ENCODE results near the gene PTPRK. TPM values are rescaled to one million over a fixed set of nuclear protein-coding genes. Genes with fewer than 3 reads are reported as not detected.

Gene PTPRK
- total RNA-seq, 1 donor from 2014 or later: 38.2 TPM

DNA sequence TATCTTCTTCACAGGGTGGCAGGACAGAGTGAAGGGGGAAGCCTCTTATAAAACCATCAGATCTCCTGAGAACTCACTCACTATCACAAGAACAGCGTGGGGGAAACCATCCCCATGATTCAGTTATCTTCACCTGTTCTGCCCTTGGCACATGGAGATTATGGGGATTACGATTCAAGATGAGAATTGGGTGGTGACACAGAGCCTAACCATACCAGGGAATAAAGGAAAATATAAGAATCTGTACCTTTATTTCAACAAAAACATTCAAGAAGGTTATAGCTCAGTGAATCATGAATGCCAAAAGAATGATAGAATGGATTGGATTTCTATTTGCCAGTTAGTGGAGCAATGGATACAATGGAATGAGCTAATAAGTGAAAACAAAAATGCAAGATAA lies 214.4 kb downstream of the PTPRK start:
- DNase-seq (ENCODE audit: low spot score) (no peak), ATAC-seq (no peak)

DNA sequence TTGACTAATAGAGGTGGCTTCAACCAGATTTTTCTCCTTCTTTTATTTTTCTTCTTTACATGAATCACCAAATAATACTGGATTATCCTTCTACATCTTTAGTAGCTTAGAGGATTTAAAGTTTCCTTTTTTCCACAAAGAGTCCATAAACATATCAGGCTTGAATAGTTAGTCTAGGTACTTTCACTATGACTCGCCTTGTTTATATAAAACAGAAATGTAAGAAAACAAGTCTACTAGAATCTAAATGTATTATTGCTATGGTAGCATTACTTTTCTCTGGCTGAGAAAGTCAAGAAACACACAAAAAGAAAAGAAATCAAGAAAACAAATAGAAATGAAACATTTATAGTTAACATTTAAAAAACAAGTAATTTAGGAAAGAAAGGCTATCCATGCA lies 215.2 kb downstream of the PTPRK start:
- no peak for ATAC-seq

DNA sequence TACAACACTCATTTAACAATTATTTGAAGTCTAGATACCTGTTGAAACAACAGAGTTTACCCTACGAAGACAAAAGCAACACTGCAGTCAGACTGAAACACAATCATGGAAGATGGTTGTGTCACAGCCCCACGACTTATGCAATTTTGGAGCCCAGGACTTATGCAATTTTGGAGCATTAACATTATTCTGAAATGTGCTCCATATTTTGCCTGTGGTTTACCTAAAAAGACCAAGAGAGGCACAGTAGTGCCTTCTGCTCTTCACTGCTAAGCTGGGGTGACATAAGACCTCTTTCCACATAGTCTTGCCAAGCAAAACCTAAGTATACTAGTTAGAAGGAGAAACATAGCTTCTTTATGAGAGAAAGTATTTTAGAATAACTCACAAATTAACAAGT lies 216.5 kb downstream of the PTPRK start:
- ATAC-seq: no peak
- no peak for DNase-seq (ENCODE audit: low spot score)

More for the DNA sequence above, 215.2 kb downstream of the PTPRK start:
- DNase-seq (ENCODE audit: low spot score): no peak

DNA sequence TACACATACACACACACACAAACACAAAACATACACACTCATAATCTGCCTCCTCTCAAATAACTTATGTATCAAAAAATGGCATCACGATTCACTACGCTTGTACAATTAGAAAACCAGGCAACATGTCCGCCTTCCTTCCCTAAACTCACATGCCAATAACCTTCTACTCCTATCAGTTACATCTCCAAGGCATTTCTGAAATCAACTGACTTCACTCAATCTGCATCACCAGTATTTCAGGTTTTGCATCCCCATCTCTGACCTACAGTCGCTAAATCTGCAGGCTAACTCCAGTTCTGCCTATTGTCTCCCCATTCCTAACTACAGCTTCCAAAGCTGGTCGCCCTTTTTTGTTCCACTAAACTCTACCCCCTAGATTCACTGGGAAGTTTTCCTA lies 217.5 kb downstream of the PTPRK start:
- DNase-seq (ENCODE audit: low spot score) (no peak), ATAC-seq (no peak)

DNA sequence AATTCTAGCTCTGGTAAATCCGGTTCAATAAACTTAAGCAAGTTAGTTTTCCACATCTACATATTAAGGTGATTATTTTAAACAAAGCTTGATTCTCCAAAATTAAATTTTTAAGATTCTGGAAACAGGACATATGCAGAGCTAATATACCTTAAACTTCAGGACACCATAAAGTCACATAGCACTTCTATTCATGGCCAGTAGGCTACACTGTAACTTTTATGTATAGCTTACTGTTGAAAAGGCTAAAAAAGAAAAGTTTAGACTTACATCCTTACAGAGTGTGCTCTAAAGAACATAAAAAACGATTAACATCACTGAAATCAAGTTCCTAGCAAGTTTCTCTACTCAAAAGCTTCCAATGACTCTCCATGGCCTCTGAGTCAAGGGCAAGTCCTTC lies 224.7 kb downstream of the PTPRK start:
- DNase-seq (ENCODE audit: low spot score): no peak
- ATAC-seq: no peak

DNA sequence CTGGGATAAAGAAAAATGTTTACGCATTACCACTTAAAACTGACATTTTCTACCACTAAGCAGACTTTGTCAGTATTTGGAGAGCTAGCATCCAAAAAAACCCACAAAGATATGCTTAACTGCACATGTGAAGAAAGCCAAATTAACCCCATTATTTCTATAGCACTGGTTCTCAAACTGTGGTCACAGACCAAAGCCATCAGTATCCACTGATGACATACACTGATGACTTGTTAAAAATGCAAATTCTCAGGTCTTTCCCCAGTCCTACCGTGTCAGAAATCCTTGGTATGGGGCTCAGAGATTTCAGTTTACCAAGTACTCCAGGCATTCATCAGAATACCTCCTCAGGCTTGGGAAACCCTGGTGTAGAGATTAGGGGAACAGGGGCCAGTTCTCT lies 230.2 kb downstream of the PTPRK start:
- DNase-seq (ENCODE audit: low spot score) (no peak), ATAC-seq (no peak)

DNA sequence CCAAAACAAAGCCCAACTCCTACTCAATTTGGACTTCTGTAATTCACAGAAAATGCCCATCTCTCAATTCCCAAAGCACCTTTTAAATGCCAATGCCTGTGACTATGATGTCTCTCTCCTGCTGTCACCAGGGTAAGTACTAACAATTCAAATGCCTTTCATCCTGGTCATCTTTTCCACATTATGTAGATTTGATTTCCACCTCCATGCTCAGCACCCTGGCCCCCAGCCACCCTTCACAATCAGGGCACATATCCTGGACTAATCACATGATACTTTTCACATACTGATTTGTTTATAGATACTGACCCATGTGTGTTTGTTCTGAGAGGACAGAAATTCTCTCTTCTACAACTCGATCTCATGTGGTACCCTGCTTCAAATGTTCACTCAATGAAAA lies 236.3 kb downstream of the PTPRK start:
- DNase-seq (ENCODE audit: low spot score): no peak
- no peak for ATAC-seq

DNA sequence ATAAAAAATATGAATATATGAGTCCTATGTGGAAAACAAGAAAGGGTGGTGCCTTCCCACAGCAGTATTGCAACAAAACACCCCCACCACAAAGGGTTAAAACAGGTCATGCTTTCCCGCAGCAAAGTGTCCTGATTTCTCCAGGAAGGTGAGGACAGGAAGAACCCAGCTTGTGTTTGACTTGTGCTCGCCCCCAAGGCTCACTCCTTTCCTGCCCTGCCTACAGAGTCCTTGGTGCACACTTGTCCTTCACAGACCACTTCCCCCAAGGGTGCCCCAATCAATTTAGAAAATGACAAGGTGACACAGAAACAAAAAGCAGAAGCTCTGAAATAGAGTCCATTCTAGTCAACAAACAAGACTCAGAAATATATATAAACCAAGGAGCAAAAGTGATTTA lies 237.4 kb downstream of the PTPRK start:
- ATAC-seq (no peak), DNase-seq (ENCODE audit: low spot score) (no peak)

DNA sequence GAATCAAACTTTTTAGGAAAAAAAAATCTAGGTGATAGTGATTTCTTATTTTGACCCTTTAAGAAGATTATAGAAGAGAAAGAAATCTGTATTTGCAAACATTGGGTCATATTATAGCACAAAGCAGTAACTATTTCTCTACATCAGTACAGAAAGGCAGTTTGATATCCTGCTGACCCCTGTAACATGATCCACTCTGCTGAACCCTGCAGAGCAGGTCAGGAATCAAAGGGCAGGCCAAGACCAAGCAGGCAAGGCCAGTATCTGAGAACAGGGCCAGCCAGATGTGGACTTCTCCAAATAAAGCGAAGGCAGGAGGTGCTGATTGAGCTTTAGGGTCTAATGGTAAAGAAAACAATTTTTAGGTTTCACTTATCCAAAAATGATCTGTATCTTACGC lies 239.4 kb downstream of the PTPRK start:
- ATAC-seq (peak; percentile 98), DNase-seq (ENCODE audit: low spot score) (peak; percentile 78)

DNA sequence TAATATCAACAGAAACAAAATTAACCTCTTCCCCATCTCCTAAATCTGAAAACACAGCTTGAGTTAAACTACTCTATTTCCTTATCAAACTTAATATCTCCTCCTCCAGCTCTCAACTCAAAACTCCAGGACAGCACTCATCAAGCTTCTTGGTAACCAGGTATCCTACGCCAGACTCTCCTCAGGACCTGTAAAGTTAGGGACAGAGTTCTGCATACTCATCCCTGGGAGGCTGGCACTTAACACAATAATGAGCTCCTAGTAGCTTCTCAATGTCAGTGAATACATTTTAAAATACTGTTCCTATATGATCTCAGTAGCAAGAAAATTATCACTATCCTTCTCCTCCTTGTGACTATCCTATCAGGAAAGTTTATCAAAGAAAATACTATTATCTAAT lies 240.3 kb downstream of the PTPRK start:
- DNase-seq (ENCODE audit: low spot score) (no peak), ATAC-seq (no peak)

DNA sequence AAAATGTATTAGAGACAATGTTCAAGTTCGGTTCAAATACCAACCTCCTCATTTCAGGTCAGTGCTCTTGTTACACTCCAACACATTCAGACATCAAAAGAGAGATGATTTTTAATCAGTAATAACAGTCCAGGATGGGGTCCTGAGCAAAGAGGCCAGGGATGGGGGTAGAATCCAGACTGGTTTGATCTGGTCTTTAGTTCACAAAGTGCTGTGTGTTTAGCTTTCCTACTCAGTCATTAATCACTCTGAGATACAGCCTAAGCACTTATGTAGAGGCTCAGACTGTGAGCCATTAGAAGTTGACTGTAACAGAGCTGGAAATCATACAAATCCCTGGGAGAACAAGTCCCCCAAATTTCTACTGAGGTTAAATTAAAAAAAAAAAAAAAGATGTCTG lies 241.6 kb downstream of the PTPRK start:
- DNase-seq (ENCODE audit: low spot score) (no peak), ATAC-seq (no peak)

DNA sequence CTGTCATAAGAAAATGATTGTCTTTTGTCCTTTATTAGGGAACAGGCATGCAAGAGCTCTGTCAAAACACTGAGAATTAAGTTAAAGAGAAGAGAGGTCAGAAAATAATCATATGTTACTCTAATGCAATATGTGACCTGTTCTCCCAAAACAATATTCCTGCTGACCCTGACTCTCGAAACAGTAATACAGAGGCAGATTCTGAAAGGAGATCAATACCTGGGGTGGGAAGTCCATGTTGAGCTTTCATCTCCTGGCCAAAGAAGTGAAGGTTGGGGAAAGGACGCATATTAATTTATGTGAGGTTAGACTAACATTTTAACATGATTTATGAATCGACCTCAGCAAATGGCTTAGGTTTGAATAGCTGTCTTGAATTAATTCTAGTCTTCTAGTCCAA lies 243.0 kb downstream of the PTPRK start:
- ATAC-seq (peak; percentile 59), DNase-seq (ENCODE audit: low spot score) (no peak)

DNA sequence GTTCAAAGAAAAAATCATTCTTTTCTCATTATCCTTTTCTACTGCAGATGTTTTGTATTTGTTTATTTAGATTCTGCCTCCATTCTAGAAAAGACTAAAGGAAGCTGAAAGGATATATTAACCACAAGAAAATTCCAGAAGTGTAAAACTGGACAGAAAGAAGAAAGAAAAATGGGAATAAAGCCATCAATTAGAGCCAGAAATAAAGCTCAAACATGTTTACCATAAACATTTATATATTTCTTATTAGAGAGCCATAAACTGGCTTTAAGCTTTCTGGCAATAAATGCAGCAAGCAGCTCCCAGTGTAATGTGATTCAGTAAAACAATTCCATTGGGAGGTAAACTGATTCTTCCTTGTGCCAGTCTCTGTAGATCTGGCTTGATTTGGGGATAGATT lies 244.1 kb downstream of the PTPRK start:
- DNase-seq (ENCODE audit: low spot score) (no peak), ATAC-seq (no peak)

DNA sequence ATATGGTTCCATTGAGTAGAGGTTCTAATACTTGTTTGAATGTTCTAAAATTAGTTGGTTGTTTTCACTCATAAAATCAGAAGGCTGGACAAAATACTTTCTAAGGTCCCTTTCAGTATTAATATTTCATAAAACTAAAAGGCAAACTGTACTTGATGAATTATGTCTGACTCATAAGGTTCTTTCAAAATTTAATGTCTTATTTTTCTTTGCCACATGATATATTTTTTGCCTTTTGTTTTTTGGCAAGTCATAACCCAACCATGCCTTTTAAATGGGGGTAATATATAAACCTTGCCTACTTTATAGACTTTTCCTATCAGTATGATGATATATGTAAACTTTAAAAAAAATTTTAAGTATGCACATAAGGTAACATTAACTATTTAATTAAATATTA lies 244.7 kb downstream of the PTPRK start:
- DNase-seq (ENCODE audit: low spot score) (no peak), ATAC-seq (no peak)

DNA sequence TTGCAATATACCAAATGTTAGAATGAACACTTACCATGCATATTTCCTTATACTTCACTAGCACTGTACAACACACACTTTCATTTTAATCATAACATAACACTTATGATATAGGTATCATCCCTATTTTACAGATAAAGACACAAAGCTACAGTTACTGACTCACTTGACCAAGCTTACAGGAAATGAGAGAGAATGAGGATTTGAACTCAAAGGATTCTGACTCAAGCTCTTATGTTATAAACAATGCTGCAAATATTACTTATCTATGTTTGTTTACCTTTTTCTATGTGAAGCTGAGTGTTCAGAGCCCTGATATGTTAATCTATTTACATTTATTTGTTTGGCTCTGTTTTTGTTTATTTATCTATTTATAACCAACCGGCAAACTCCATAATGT lies 245.4 kb downstream of the PTPRK start:
- DNase-seq (ENCODE audit: low spot score) (no peak), ATAC-seq (no peak)

DNA sequence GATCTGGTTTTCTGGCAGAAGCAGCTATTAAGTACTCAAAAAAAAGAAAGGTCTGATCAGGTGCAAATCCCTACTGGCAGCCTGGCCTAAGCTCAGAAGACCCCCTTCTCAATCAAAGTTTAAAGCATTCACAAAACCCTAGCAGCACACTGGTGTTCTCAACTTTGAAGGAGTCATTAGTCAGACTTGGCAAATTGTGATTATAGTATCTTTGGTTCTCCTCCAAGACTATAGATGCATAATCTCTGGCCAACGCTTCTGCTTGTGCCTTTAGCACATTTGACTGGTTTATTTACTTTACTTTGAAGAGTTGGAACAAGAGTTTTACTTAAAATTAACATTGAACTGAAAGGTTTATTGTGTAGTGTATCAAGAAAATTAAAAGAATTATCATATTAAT lies 248.9 kb downstream of the PTPRK start:
- DNase-seq (ENCODE audit: low spot score) (no peak), ATAC-seq (no peak)

DNA sequence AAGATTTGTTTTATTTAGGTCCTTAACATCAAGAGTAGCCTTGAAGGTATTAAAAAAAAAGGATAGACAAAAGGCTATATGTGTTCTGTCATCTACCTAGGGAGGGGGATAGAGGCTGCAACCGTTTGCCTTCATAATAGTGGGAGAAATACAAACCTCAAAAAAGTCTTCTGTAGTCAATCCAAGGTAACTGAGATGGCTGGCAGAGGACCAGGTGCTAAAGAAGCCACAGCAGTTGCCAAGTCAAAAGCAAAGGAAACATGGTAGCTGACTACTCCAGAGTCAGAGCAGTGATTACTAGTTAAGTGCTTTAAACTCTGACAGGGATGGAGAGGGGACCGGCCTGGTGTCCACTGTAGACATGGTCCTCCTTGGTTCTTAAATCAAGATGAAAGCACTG lies 249.4 kb downstream of the PTPRK start:
- no peak for ATAC-seq

DNA sequence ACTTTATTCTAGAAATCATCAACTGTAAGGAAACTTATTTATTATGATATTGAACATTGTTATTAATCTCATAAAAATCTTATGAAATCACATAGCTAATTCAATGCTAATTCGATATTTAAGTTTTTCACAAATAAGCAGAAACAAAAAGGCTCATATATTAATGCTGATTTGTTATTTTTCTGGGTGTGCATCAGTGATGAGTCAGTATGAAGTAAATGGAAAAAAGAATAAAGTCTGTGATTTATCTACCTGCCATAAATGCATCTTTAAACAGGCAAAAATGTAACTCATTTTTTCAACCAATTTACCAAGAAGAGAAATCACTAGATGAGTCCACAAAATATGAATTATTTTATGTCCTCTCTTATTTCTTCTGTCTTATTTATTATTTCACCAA lies 253.5 kb downstream of the PTPRK start:
- ATAC-seq (no peak), DNase-seq (ENCODE audit: low spot score) (no peak)

More for the DNA sequence above, 249.4 kb downstream of the PTPRK start:
- DNase-seq (ENCODE audit: low spot score): no peak

DNA sequence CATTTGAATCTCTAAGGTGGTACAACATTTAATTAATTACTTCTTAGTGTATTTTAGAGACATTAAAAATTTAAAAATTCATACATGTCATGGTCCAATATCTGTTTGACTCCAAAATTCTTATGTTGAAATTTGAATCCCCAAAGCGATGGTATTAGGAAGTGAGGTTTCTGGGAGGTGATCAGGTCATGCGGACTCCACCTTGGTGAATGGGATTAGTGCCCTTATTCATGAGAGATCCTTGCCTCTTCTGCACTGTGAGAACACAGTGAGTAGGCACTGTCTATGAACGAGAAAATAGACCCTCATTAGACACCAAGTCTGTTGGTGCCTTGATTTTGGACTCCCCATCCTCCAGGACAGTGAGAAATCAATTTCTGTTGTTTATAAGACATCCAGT lies 254.7 kb downstream of the PTPRK start:
- ATAC-seq (no peak), DNase-seq (ENCODE audit: low spot score) (no peak)

DNA sequence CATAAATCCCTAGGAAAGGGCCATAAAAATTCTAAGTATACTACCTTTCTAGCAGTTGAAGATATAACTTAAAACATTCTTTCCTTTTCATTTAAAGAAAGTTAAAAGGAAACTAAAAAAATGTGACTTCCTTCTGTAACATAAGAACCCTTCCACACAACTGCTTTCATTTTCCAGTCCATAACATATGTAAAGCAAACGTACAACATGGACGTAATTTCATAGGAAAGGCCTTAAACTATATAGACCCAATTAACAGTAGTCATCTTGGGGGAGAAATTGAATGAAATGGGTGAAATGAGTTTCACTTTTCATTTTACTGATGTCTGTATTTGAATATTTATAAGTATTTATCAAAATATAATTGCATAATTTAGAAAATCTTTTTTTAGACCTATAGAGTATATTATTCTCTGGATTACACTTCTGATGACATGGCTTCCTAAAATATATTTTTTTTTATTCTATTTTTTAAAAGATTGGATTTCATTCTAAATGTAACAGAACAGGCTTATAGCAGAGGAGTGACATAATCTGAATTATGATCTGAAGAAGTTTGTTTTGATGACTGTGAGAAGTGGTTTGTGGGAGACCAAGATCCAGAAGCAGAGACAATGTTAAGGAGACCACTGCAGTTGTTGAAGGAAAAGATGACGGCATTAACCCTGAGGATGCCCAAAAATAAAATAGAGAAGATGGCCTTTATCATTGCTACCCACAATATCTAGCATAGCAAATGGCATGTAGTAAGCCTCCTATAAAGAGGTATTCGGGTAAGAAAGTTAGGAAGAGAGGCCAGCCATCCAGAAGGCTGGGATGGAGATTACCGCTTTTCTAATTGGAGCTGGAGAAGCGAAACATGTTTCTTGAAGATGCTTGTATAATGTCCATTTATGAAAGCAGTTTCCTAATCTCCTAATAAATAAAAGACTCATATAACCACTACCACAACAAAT lies 260.4 kb downstream of the PTPRK start:
- DNase-seq (ENCODE audit: low spot score): no peak
- ATAC-seq: no peak

DNA sequence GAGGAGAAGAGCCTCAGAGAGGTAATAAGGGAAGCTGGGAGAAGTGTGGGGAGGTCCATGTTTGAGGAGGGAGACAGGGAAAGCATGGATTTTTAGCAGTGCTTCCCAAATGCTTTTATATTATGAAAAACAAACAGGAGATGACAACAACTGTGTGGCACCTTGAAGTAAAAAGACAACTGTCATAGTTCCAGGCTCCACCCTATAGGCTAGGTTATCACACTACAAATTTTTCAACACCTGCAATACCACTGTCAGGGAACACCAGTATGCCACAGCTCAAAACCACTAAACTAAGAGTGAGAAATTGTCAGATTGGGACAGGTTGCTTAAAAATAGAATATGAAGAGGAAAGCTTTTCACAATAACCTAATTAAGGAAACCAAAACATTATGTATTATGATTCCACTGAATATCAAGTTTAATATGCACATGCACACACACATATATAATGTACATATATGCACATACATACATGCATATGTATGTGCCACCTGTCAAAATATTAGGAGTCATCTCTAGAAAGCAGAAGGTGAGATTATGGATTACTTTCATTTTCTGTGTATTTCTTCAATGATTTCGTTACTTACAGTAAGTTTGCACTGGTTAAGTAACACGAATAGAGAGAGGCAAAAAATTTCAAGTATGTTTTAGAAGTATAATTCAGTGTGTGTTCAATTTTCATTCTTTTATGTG lies 261.2 kb downstream of the PTPRK start:
- DNase-seq (ENCODE audit: low spot score): no peak
- no peak for ATAC-seq

DNA sequence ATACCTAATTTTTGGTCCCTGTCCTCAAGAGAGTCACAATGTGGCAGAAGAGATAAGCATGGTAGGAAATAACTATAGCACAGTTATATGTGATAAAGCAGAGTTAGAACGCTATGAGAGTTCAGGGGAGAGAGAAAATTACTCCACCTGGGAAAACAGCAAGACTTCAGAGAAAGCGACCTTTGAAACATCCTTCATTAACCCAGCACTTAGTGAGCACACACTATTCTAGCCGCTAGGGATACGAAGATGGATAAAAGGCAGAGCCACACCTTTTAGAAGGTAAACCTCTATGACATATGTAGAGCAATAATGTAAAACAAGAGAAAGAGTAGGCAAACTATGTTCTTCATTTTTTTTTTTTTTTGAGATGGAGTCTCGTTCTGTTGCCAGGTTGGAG lies 264.3 kb downstream of the PTPRK start:
- ATAC-seq (no peak), DNase-seq (ENCODE audit: low spot score) (no peak)

Data from left lobe of liver (tissue), 2 donors.